Measurements from ENCODE around the gene KRT222. TPM values are rescaled to one million over a fixed set of nuclear protein-coding genes. Genes with fewer than 3 reads are reported as not detected.

The KRT222 gene
- total RNA-seq, 1 experiment from 2014 or later = not detected

DNA sequence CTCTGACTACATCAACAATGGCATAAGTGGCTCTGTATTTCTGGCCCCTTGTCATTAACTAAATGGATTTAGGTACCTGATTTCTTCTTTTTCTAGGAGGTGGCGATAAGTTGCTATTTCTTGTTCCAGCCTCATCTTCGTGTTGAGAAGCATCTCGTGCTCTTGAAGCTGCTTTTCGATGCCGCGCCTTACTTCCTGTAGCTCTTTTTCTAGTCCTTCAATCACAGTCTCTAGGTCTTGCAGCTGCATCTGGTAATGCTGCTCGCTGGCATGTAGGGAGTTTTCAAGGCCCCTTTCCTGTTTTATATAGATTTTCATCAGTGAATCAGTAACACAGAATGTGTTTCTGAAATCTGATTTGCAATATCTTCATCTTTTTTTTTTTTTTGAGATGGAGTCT lies 5.1 kb downstream of the KRT222 start:
- DNase-seq (ENCODE audit: extremely low read depth, low read depth) = no peak

DNA sequence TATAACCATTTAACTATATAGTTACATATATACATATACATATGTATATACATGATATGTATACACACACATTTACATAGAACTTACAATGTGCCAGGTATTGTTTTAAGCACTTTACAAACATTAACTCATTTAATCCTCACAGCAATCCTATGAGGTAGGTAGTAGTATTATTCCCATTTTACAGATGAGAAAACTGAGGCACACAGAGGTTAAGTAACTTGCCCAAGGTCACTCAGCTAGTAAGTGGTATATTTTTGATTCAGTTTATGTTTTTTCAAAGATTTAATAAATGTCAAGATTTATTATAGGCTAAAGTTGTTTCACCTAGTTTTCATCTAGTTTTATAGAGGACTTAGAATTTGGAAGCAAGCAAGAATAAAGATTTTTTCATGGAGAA lies 6.6 kb downstream of the KRT222 start:
- no peak for DNase-seq (ENCODE audit: extremely low read depth, low read depth)

DNA sequence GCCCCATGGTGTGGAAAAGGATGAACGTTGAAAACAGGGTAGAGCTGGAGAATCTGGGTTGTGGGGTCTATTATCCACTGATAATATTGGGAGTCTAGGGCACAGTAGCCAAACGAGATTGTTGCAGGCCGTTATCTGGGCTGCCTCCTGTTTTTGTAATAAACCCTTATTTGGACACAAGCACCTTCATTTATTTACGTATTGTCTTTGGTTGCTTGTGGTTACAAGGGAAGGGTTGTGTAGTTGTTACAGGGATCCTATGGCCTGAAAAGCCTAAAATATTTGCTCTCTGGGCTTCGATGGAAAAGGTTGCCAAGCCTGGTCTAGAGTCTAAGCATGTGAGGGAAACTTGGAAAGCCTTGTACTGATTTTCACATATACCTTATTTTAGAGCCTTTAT lies 13.0 kb downstream of the KRT222 start:
- no peak for DNase-seq (ENCODE audit: extremely low read depth, low read depth)

DNA sequence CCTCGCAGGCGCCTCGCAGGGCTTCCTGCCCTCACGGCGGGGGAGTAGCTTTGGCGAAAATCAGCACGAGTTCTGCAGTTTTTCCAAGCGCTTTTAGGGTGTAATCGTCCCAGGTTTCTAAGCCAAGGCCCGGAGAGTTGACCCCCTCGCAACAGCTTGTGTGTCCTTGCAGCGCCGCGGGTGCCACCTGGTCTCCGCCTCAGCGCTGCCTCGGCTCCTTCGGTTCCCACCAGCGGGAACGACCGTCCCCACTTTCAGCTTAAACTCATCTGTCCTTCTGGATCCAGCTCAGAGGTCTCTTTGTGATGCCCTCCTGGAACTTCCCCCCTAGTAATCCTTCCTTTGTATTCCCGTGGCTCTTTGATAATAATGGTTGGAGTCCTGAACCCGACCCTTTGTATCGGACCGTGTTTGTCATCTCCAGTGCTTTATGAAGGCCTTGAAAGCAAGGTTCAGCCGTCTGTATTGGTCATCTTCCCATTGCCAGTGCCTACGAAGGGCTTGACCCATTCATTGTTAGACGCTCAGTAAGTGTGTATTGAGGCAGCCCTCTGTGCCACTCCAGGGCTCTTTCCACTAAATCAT lies 16.5 kb downstream of the KRT222 start:
- peak; percentile 8 for DNase-seq (ENCODE audit: extremely low read depth, low read depth)

DNA sequence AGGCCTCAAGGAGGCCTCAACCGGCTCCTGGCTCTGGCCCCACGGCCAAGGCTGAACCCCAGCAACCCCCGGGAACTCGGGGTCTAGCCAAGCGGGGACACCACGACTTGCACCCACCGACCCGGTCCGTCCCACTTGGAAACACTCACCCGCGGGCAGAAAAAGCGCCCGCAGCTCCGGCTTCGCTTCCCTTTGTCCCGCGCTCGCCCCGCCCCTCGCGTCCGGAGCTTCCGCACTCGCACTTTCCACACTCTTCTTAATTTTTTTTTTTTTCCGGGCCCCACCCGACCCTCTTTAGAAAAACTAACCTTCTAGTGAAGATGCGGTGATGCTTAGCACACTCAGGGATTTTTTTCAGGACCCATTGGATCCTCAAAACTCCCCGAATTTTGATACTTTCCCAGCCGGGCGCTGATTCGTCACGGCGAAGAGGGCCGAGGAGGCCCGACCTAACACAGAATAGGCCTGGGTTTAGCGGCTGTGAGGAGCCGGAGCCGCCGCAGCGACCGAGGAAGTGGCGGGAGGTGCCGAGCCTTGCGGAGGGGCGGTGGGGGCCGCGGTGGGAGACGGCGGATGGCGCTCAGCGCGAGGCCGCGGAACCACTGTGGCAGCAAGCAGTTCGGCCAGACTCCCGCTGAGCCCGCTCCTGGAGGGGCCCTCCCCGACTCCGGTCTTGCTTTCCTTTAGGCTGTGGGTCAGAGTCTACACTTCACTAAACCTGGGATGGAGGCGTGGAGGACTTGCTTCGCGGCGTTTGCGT lies 17.2 kb downstream of the KRT222 start, which contains the start of gene SMARCE1:
Gene SMARCE1 (minus strand): TSS at position 195 of the 760 bp plus-strand sequence. CDS start 2,016 bp downstream, outside the sequence.
- DNase-seq (ENCODE audit: extremely low read depth, low read depth) = peak; percentile 49

DNA sequence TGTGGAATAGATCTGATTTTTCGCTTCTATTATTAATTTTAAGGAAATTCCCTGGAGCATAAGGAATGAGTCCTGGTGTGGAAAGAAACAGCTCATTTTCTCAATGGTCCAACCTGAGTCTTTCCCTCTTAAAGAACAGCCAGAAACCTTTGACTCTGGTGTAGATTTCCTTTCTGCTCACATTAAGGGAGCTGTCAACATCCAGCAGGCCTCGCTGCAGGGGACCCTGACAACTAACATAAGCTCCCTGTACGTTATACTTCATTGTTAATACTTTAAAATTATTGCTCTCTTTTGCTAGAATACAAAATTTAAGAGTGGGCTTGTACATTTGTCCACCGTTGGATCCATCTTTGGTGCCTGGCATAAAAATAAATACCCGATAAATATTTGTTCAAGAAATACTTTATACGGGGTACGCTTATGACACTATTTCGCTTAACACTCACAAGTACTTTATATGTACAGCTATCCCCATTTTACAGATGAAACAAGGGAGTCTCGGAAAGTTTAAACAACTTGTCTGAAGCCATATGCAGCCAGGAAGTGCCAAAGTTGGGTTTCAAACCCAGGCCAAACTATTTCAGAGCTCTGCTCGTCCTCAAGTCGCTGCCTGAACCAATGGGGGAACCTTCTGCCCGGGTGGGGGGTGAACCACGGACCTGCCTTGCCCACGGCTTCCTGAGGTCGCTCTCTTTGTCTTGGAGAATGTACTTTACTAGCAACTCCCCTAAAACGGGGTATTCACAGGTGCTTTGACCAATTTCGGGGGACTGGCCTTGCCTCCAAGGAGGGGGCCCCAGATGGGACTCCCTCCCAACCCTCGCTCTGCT lies 18.0 kb downstream of the KRT222 start:
- peak; percentile 21 for DNase-seq (ENCODE audit: extremely low read depth, low read depth)

DNA sequence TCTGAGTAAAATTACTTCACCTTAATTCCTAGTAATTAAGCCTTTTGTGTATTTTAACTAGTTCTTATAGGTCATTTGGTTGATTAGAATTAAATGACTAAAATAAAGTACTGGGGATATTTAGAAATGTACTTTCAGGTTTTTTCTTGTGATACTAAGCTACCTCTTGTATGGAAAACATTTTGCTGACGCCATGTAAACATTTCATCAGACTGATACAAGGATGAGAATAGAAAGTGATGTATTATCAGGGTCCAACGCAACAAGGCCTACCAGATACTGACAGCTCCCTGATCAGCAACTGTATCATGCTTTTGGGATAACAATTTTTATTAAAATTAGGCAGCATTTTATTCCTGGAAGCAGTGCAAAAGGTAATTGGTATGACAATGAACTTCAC lies 19.0 kb downstream of the KRT222 start:
- DNase-seq (ENCODE audit: extremely low read depth, low read depth) = no peak

DNA sequence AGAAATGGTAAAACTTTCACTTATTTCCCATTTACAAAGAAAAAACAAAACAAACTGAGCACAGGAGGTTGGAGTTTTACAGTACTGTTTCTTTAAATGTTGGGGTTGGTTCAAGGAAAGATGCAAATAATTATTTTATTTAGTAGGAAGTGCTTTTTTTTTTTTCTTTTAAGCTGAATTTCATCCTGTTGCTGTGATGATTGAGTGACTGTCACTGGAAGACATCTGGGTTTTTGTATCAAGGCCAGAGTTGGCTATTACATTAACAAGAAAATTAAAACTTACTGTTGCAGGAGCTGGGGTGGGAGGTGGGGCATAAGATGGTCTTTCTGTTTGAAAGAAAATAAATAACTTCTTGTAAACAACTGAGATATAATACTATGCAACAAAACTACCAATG lies 19.7 kb downstream of the KRT222 start:
- DNase-seq (ENCODE audit: extremely low read depth, low read depth) = no peak

DNA sequence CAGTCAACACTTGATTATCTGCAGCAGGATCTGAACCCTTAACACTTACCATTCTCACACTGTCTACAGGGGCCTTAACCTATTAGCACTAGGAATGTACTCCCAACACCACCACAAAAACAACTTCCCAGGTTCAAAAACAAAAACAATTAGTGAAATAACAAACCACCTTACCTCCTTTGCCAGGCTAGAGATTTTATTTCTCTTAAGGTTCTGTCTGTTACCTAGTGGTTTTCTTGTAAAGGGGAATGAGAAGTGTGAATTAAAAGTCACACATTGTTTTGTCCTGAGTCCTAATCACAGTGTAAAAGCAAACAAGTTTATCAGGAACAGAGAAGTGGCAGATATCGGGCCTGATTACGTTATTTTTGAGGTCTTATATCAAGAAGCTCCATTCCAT lies 27.0 kb downstream of the KRT222 start:
- DNase-seq (ENCODE audit: extremely low read depth, low read depth) = no peak

DNA sequence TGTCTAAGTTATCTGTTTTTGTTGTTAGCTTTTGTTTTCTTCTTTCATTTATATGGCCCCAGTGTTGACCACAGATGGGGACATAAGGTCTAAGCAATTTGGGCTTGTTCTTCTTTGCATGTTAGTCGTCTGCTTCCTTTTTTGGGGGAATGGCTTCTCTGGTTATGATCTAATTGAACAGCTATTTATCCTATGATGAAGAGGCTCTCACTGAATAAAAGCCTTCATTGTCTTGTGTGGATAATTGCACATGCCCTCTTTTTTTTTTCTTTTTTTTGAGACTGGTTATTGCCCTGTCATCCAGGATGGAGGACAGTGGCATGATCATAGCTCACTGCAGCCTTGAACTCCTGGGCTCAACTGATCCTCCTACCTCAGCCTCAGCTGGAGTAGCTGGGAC lies 31.1 kb downstream of the KRT222 start:
- no peak for DNase-seq (ENCODE audit: extremely low read depth, low read depth)

DNA sequence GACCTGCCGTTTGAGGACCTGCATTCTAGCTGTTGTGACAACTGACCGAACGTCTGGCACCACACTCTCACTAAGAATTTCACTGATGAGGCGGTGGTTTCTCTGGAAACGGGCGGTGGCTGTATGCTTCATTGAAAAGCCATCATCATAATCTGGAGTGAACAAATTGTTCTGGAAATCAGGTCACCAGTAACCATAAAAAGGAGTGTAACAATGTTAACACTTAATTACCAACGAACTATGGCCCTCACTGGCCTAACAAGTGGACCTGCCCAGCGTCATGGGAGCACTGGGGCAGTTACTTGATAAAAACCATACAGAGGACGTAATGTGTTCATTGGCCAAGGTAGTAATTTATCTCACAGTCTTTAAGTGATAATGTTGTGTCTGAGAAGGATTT lies 32.8 kb downstream of the KRT222 start:
- DNase-seq (ENCODE audit: extremely low read depth, low read depth) = no peak

DNA sequence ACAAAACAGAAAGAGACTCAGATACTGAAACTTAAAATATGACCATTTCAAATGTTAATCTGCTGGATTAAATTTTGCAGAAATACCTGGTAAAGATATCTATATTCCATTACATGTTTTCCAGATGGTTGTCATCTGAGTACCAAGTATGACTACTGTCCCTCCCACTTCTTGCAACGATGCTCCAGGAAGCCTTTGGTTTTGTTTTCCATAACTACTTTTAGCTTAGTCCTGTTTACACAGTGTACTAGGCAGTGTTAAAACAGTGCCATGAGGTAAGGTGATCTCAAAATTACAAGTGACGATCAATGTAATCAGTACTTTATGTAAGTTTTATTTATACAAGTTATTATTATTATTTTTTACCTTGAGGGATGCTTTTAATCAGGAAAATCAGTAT lies 35.1 kb downstream of the KRT222 start:
- DNase-seq (ENCODE audit: extremely low read depth, low read depth) = no peak

DNA sequence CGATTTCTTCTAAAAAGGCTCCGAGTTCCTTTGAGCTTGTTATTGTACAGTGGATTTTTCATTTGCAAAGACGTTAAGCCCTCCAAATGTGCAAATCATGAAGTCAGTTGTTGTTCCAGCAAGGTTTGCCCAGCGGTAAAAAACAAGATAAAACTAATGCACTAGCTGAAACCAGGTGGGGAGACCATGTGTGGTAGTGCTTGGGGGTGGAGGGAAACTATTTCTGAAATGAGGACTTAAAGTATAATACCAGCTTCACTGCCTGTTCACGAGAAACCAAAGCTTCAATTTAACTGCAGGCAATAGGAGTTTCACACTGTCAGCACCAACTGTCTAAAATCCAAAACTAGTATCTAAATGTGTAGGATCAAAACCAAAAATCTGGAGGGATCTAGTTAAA lies 39.7 kb downstream of the KRT222 start:
- no peak for DNase-seq (ENCODE audit: extremely low read depth, low read depth)

DNA sequence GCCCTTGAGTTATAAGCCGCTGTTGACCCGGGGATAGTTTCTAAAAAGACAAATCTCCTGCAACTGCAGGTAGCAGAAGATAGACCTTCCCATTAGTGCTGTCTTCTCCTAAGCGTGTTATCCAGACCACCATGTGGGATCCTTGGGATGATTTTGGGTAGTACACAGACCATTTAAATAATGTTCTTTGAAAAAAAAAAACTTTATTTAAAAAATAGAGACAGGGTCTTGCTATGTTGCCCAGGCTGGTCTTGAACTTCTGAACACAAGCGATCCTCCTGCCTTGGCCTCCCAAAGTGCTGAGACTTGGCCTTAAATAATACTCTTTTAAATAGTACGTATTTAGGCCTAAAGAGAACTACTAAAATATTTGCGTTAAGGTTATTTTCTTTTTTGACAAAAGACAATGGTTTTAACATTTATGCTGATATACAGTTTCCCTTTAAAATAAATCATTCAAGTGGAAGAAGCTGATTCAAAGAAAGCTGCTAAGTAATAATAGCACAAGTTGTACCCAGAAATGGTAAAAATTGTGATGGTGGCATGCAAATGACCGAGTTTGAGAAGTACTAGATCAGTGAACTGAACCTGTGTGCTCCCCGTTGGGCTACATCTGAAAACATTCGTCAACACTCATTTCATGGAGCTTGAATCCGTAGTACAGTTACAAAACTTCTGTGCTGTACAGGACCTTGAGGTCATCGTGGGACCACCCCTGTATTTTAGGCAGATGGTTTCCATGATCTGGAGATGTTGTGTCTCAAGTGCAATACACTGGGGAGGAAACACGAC lies 41.4 kb downstream of the KRT222 start:
- DNase-seq (ENCODE audit: extremely low read depth, low read depth) = no peak

DNA sequence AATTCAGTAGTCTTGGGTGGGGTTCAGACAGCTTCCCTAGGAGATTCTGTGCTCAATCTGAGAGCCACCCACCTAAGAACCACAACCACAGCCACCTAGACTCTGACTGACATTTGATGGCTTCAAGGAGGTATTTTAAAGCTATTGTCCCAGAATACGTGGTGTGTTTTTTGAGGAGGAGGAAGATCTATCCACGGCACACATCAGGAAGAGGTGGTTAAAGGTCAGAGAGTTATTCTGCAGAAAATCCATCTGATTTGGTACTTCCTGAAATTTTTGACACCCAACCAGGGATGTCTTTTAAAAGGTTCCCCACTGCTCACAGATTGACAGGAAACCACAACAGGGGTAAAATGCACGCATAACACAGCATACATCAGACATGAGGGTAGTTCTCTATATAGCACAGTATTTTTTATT lies 42.5 kb downstream of the KRT222 start:
- no peak for DNase-seq (ENCODE audit: extremely low read depth, low read depth)

DNA sequence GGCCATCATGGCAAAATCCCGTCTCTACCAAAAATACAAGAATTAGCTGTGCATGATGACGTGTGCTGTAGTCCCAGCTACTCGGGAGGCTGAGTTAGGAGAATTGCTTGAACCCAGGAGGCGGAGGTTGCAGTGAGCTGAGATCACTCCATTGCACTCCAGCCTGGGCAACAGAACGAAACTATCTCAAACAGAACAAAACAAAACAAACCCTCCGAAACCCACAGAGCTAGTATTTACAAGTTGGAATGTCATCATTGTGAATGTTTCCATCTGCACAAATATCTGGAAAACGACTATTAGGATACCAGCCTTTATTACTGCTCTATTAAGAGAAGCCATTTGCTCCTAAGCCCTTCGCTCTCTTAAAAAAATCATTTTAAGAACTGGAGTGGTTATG lies 43.4 kb downstream of the KRT222 start:
- DNase-seq (ENCODE audit: extremely low read depth, low read depth) = no peak

DNA sequence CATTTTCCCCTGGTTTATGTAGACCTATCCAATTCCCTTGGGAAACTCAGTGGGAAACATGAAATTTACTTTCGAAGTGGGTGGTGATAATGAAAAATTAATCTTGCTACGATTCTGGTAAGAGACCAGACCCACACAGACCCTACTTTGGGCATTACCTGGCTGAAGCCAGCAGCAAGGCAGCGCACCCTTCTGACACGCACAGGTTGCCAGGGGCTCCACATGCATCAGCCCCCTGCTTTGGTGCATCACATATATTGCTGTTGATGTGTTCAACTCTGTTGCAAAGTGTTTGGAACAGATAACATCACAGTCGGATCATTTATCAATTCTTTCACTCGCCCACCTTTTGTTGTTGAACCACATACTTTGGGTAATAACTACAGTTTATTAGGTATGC lies 44.0 kb downstream of the KRT222 start:
- DNase-seq (ENCODE audit: extremely low read depth, low read depth) = no peak

DNA sequence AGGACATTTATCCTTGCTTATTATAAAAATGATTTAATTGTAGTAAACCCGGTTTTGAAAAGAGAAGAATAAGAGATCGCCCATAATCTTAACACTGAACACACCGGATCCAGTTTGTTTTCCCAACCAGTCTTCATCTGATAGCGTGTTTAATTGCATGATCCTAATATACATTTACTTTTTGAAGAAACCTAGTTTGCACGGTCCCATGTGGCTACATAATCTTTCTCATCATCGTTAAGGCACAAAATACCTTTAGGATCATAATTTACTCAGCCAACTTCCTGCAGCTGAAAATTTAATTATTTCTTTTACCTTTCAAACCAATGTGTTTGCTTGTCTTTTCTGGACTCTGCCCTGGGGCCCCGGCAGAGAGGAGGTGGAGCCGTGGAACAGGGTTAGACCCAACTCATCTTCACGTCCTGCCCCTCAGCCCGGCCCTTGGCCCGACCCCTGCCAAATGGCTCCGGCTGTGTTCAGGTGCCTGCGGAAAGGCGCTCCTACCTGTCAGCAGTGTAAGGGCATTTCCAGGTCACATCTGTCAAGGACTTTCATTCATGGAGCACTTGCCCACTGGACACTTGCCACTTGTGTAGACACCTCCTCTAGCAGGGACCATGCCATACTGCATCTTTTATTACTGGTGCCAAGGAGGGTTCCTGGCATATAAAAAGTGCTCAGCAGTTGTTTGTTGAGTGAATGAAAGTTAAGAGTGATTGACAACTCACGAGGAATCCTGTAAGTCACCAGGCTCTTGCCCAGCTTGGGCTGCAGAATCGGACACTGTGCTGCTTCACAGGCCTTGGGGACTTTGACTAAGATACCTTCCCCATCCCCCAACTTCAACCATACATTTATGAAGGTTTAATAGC lies 46.0 kb downstream of the KRT222 start:
- DNase-seq (ENCODE audit: extremely low read depth, low read depth) = no peak

DNA sequence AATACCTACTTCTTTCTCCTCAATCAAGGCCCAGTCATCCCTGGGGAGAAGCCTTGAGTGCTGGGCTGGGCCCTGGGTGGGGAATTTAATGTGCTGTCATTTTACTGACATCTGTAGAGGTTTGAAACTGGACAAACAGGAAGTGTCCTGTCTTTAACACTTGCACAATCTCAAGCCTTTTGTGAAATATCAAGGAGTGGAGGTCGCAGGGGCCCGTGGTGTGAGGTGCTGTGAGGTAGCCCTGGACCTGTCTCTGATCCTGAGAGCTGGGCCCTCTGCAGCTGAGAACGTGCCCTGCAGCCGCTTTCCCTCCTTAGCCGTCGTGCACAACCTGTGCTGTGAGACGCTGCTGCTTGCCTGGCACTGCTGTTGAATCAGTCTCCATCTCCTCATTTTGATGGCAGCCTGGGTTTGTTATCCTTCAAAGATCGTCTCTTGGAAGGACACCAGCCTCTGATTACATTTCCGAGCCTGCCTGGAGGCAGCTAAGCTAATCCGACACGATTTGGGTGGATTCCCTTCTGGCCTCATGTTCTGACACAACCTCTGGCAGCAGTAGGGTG lies 47.2 kb downstream of the KRT222 start:
- no peak for DNase-seq (ENCODE audit: extremely low read depth, low read depth)

DNA sequence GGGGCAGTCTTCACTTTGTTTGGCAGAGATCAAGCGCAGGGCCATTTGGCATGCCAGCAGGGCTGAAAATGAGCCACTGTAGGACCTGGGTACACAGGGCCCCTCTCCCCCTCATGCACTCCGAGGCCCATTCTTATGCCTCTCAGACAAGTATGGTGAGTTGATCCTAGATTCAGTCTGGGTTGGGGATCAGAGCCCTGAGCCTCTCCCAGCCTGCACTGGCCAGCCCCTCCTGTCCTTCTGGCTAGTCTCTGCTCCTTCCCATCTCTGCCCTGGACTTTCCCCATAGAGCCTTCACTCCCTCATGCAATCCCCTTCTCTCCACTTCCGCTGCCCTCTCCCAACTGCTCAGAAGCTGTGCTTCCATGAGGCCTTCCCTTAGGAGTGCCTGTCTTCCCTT lies 48.4 kb downstream of the KRT222 start:
- no peak for DNase-seq (ENCODE audit: extremely low read depth, low read depth)

Measured in NCI-H460 (cell line).